ENCODE data around the gene IGFBP4.
"Not testable (repeated sequence)": the region's sequence is repeated elsewhere in the genome, so short reads cannot be mapped to it uniquely, and the experiment has no call there.

Gene IGFBP4

GRCh38 chr17:40443196-40443987 is at the start of gene IGFBP4:
IGFBP4 (plus strand) TSS chr17:40443450; CDS start chr17:40443736, 286 bp downstream.
- peak; percentile 54 to 57 for DNase-seq

GRCh38 chr17:40399185-40399584 is 44.1 kb upstream of the IGFBP4 start:
- no peak for DNase-seq

- DNase-seq = no peak
Observed at GRCh38 chr17:40402668-40403067, 40.6 kb upstream of the IGFBP4 start.

- DNase-seq = no peak
Observed at GRCh38 chr17:40404003-40404402, 39.2 kb upstream of the IGFBP4 start.

- no peak for DNase-seq
Observed at GRCh38 chr17:40407460-40407859, 35.8 kb upstream of the IGFBP4 start.

- not testable (repeated sequence) for DNase-seq
Observed at GRCh38 chr17:40409540-40409939, 33.7 kb upstream of the IGFBP4 start.

- DNase-seq = no peak
Observed at GRCh38 chr17:40410082-40410481, 33.2 kb upstream of the IGFBP4 start.

- DNase-seq = no peak
Observed at GRCh38 chr17:40411821-40412220, 31.4 kb upstream of the IGFBP4 start.

- DNase-seq = no peak
Observed at GRCh38 chr17:40412880-40413279, 30.4 kb upstream of the IGFBP4 start.

GRCh38 chr17:40414312-40414711 is 28.9 kb upstream of the IGFBP4 start:
- not testable (repeated sequence) for DNase-seq

- no peak for DNase-seq
Observed at GRCh38 chr17:40415390-40415789, 27.9 kb upstream of the IGFBP4 start.

- no peak for DNase-seq
Observed at GRCh38 chr17:40416671-40417070, 26.6 kb upstream of the IGFBP4 start.

GRCh38 chr17:40417258-40417608 is 26.0 kb upstream of the IGFBP4 start:
- DNase-seq = no peak

- DNase-seq = peak; percentile 90 to 94
Observed at GRCh38 chr17:40417609-40418427, 25.4 kb upstream of the IGFBP4 start, which contains the start of gene TOP2A. TOP2A (minus strand) TSS chr17:40417896; CDS start chr17:40417791, 105 bp downstream.

- no peak for DNase-seq
Observed at GRCh38 chr17:40418428-40418706, 24.9 kb upstream of the IGFBP4 start.

- DNase-seq = no peak
Observed at GRCh38 chr17:40419559-40420331, 23.5 kb upstream of the IGFBP4 start.

- DNase-seq = no peak
Observed at GRCh38 chr17:40422990-40423633, 20.1 kb upstream of the IGFBP4 start.

GRCh38 chr17:40425741-40426140 is 17.5 kb upstream of the IGFBP4 start:
- no peak for DNase-seq

- DNase-seq = no peak
Observed at GRCh38 chr17:40427002-40427491, 16.2 kb upstream of the IGFBP4 start.

GRCh38 chr17:40430272-40431230 is 12.7 kb upstream of the IGFBP4 start:
- DNase-seq = no peak

- DNase-seq = no peak
Observed at GRCh38 chr17:40431231-40431602, 12.0 kb upstream of the IGFBP4 start.
